GM21423 (cell line): ENCODE results near the gene NUP88.

ENCODE experiments used
- ATAC-seq: cut with Tn5 transposase; IDR thresholded peaks from one replicate; pipeline ENCODE4 v1.9.1; 2021; ENCODE audit warnings: mild to moderate bottlenecking, moderate library complexity; ENCODE audit not compliant: unreplicated experiment

The NUP88 gene

DNA sequence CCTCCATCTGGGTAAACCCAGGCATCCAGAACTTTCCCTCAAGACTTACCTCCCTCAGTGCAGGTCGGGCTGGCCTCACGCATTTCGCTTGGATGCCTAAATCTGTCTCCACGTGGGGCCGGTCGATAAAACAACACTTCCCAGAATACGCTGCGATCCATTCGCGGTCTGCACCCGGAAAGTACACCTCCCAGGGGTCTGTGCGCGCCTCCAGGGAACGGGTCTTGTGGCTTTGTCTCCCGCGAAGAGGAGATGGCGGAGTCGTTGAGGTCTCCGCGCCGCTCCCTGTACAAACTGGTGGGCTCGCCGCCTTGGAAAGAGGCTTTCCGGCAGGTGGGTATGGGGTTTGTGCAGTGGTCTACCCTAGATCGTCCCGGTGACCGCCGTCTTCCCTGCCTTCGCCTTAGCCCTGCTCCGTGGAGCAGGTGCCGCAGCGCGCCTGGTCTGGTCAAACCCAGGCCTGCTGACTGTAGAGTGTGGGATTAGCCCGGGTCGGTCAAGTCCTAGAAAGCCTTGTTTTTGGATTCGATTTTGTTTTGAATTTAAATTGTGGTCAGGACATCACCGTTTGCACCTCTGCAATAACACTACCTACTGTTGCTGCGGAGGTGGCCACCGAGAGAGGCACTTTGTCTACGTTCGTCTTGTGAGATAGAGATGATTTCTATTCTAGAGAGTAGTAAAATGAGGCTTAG is 644 bp upstream of the NUP88 start, which contains the start of gene RPAIN:
Gene RPAIN (plus strand): TSS at position 224 of the 695 bp plus-strand sequence. CDS start 29 bp downstream, at position 253.
- ATAC-seq: peak; percentile 47

DNA sequence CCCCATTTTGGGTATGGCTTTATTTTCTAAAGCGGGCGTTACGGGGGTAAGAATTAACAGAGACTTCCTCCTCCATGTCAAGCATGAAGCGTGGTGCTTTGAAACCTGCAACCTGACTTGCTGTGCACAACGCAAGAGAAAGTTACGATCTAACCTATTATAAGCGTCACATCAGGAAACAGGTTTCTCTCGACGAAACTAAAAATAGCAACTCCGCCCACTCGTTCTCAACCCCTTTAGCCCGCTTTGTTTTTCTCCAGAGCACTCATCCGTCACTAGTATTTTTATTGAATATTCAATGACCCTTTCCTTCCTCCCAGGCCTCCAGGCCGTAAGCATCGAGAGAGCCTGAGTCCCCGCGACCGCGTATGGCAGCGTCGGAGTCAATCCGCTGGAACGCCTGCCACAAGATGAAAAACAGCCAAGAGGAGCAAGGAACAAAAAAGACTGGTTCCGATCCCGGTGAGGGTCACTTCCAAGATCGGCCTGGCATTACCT is 555 bp downstream of the NUP88 start:
- ATAC-seq: peak; percentile 33

GRCh38 chr17:5416901-5417300 is 2.6 kb downstream of the NUP88 start:
- ATAC-seq: no peak

DNA sequence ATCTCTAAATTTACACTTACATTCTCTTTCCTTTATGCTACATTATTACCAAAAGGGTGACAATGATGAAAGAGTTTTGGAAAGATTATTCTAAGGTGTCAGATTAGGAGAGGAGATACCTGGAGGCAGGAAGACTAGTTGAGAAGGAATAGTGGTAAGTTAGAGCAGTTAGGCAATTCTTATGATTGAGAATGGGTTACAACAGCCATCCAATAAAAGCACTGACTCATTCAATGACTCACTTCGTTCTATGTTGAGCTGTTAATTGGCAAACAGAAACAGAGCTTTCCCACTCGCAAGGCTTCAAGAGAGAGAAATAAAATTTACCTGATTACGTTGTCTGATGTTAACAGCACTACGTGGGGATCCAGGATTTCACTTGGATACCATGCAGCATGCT is 5.8 kb downstream of the NUP88 start:
- ATAC-seq: no peak

- no peak for ATAC-seq
These were observed 8.7 kb downstream of the NUP88 start for GRCh38 chr17:5410594-5411272.

DNA sequence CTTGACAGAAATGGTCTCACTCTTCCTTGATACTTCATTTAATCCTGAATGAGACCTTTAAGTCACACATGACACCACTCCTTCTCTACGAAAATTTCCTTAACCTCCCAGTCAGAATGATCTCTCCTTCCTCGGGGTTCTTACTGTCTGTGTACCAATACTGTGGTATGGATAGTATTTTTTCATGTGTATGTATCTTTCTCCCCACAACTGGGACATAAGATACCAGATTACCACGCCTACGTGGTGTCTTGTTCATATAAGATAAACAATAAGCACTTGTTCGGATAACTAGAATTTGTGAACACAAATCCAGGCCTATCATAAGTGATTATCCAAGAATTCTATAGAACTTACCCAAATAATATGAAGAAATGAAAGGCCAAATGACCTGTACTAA is 11.3 kb downstream of the NUP88 start:
- no peak for ATAC-seq

DNA sequence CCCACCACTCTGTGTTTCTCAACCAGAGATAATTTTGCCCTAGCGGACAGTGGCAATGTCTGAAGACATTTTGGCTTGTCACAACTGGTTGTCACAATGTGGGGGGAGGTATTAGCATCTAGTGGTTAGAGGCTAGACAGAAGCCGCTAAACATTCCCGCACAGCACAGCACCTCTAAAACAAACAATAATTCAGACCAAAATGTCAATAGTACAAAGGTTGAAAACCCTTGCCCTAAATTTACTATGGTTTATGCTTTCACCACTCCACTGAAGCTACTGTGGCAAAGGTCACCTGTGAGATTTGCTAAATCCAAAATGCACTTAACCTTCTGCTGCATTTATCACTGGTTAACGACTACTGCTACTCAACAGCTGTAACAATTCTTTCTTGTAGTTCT is 14.1 kb downstream of the NUP88 start:
- no peak for ATAC-seq

DNA sequence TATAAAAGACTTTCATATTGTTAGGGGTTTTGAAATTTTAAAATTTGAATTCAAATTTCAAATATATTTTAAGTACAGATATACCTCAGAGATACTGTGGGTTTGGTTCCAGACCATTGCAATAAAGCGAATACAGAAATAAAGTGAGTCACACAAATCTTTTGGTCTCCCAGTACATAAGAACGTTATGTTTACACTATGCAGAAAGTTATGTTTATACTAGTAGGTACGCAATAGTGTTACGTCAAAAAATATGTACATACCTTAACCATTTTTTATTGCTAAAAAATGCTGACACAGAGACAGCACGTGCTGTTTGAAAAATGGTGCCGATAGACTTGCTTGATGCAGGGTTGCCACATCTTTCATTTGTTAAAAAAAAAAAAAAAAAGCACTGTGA is 19.7 kb downstream of the NUP88 start:
- ATAC-seq: no peak

GRCh38 chr17:5396612-5397011 is 22.9 kb downstream of the NUP88 start:
- ATAC-seq: no peak

DNA sequence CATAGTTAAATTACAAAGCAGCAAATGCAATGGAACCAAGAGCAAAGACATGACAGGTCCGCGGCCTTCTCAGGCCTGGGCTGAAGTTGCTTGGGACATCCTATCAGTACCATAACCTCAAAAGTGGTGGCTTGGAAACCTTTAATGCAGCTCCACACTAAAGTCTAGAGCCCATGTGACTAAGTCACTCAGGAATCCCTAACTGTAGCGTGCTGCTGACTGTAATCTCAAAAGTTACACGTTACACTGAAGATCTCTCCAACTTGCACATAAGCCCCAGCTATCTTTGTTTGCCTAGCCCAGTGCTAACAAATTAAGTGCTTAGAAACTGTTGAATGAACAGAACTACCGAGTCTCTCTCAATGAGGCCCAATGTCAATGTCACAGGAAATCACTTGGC is 27.8 kb downstream of the NUP88 start:
- no peak for ATAC-seq

- ATAC-seq: no peak
These were observed 37.9 kb downstream of the NUP88 start for GRCh38 chr17:5381542-5381941.

- no peak for ATAC-seq
These were observed 38.8 kb downstream of the NUP88 start for GRCh38 chr17:5380491-5381135.

- no peak for ATAC-seq
These were observed 39.9 kb downstream of the NUP88 start for GRCh38 chr17:5379351-5380107.

GRCh38 chr17:5378566-5379207 is 40.8 kb downstream of the NUP88 start:
- no peak for ATAC-seq

DNA sequence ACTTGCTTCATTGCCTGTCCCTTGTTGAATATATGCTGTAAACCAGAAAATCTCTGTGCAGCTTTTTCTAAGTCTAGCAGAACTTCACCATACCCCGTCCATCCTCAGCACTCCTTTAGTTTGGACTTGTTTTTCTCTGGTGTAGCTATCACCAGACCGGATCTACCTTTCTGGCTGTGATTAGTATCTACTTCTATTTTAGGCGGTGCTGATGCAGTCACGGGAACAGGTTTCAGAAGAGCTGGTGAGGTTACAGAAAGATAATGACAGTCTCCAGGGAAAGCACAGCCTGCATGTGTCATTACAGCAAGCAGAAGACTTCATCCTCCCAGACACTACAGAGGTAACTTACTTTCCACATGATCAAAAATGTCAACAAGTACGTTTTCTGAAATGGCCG is 46.4 kb downstream of the NUP88 start:
- ATAC-seq: no peak

DNA sequence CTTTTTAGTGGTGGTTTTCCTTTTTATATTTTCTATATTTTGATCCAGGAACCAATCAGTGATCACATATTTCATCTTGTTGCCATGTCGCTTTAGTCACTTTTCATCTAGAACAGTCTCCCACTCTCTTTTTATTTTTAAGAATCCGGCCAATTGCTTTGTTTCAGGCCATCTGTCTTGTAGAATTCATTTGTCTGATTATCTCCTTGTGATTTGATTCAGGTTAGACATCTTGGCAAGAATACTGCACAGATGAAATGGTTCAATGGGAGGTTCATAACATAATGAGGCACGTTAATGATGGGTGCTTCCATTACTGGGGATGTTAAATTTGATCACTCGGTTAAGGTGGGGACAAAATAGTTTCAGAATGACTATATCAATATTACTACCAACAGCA is 49.1 kb downstream of the NUP88 start:
- ATAC-seq: no peak

DNA sequence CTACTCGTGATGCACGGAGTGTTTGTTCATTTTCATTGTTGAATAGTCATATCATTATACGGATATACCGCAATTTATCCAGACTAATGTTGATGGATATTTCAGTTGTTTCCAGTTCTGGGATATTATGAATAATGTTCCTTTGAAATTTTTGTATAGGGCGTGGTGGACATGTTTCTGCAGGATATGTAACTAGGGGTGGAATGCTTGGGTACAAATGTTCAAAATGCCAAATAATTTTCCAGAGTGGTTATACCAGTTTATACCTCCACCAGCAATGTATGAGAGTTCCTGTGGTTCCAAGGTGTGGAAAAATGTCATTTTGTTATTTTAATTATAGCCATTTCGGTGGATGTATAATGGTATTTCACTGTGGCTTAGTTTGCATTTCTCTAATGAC is 53.6 kb downstream of the NUP88 start:
- ATAC-seq: no peak

DNA sequence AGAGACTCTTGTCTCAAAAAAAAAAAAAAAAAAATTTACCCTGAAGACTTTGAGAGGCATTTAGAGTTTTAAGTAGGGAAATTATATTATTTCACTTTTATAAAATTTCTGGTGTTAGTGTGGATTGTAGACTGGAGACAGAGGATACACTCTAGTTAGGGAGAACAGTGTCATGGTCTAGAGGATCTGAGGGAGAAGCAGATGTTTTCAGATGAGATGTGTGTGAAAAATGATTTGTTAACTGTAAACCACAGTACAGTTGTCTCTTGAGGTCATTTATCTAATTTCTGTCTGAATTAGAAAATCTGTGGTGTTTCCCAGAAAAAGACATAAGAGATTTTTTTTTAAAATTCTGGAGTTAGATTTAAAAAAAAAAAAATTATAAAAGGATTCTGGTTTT is 54.8 kb downstream of the NUP88 start:
- no peak for ATAC-seq

DNA sequence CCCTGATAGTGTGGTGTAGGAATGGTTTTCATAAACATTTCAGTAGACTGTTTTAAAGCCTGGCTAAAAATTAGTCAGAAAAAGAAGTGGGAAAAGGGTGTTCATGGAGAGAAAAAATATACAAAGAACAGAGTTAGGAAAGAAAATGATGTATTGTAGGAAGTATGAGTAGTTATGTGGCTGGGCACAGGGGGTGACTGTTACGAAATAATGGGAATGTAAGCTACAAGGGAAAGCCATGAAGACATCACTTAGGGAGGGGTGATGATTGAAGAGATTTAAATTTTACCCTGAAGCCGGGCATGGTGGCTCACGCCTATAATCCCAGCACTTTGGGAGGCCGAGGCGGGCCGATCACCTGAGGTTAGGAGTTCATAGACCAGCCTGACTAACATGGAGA is 55.3 kb downstream of the NUP88 start:
- no peak for ATAC-seq

DNA sequence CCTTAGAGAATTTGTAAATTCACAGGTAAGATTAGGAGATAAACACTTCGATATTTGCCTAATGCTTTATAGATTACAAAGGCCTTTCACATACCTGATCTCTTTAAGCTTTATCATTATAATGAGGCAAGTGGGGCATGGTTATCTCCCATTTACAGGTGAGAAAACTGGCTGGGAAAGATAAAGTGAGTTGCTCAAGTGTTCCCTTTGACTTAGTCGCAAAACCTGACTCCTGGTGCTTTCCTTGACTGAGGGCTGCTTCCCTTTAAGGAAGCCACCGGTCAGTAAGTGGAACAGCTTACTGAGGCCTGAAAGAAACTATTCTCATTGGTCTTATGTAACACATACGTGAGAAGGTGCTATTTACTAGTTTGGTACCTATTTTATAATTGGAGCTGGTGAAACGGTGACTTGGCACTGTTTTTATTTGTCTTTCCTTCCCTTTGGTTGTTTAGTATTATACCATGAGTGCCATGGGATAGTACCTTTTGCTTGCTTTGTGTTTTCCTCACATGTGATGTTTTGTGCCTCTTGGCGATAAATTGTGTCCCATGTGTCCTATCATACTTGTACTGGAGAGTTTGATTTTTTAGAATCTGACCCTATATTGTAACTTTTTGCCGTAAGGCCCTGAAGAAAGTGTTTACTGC is 57.2 kb downstream of the NUP88 start:
- ATAC-seq: no peak
